Astrocyte of the spinal cord (primary cell): ENCODE data around the gene LAMB4.

Experiments used
- DNase-seq: peaks from one replicate; pipeline ENCODE4 v3.0.0; 2011; ENCODE audit warnings: low read depth, low spot score
- H3K4me3 ChIP-seq: 2 replicates; pipeline ENCODE4 v1.5.1; 2011; ENCODE audit warnings: low read depth, mild to moderate bottlenecking, low read length, moderate library complexity
- in situ Hi-C: cut with HindIII; loops from 2 replicates; pipeline ENCODE4 v1.10.0; 2017; ENCODE audit warnings: low sequenced_read_pairs
- TF ChIP-seq, protein P1 (sequence below): IDR thresholded peaks from 2 replicates; pipeline ENCODE4 v1.5.1; 2012; ENCODE audit warnings: low read depth, mild to moderate bottlenecking, low read length, inconsistent platforms

Gene LAMB4

GRCh38 chr7:108015740-108016139 lies 114.4 kb downstream of the LAMB4 start:
- H3K4me3 ChIP-seq = no peak overlapping the region
- in situ Hi-C loops = no loop called here
- TF ChIP-seq, protein P1, sequence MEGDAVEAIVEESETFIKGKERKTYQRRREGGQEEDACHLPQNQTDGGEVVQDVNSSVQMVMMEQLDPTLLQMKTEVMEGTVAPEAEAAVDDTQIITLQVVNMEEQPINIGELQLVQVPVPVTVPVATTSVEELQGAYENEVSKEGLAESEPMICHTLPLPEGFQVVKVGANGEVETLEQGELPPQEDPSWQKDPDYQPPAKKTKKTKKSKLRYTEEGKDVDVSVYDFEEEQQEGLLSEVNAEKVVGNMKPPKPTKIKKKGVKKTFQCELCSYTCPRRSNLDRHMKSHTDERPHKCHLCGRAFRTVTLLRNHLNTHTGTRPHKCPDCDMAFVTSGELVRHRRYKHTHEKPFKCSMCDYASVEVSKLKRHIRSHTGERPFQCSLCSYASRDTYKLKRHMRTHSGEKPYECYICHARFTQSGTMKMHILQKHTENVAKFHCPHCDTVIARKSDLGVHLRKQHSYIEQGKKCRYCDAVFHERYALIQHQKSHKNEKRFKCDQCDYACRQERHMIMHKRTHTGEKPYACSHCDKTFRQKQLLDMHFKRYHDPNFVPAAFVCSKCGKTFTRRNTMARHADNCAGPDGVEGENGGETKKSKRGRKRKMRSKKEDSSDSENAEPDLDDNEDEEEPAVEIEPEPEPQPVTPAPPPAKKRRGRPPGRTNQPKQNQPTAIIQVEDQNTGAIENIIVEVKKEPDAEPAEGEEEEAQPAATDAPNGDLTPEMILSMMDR = no peak
- DNase-seq = peak; percentile 41

GRCh38 chr7:108014747-108015682 lies 115.1 kb downstream of the LAMB4 start:
- TF ChIP-seq, protein P1 = no peak
- in situ Hi-C loops = no loop called here
- DNase-seq = peak; percentile 79

DNA sequence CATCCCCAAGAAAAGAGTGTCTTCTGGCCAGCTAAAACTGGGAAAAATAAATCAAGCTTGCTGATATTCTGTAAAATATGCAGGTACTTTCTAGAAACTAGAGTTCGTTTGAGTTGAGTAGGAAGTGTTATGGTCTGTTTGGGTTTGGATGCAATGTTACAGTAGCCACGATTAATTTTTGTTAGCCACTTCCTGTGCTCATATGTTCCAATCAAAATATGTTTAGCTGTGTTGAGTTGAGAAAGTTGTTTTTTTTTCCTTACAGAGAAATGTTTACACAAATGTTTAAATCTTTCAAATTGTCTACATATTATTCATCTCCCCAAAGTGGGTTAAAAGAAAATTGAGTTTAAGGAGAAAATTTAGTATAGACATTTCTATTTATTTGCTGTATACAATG lies 115.9 kb downstream of the LAMB4 start:
- in situ Hi-C loops = no loop called here
- TF ChIP-seq, protein P1 = no peak
- no peak overlapping the region for H3K4me3 ChIP-seq
- DNase-seq = peak; percentile 20

More at GRCh38 chr7:108014747-108015682, 115.1 kb downstream of the LAMB4 start:
- no peak overlapping the region for H3K4me3 ChIP-seq

DNA sequence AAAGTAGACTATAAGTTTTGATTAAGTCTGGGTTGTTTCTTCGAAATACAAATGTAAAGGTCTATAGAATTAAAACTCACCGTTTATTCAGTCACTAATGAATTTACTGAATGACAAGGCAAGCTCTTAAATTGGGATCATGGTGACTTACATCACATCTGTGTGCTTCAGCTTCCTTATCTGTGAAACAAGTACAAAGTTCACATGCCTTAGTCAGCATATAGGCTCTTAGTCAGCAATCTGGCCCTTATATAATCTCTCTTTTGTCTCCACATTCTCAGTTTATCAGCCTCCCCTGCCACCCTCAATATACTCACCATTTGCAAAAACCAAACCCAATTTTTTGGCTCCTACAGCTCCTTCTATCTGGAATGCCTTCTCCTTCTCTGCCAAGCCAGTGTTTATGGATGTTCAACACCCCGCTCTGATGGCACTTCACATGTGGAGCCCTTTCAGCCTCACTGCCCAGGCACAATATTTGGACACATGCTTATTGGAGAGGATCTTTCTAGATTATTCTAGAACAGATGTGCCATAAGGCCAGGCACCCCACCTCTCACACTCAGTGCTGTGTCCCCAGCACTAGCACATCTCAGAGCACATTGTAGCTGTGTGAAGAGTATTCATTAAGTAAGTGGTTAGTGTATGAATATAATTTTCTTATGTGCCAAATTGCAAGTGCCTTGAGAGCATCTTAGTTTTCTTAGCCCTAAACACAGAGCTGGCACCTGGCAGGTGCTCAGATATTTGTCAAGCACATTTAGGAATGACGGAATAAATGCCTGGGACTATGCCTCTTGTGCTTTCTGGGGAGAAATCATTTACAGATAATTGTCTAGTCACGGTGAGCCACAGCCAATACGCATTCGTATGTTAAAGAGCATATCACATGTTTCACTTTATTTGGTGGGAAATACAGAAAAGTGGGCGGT lies 117.4 kb downstream of the LAMB4 start:
- peak; percentile 25 for DNase-seq
- H3K4me3 ChIP-seq = no peak overlapping the region
- in situ Hi-C loops = no loop called here
- TF ChIP-seq, protein P1 = no peak

DNA sequence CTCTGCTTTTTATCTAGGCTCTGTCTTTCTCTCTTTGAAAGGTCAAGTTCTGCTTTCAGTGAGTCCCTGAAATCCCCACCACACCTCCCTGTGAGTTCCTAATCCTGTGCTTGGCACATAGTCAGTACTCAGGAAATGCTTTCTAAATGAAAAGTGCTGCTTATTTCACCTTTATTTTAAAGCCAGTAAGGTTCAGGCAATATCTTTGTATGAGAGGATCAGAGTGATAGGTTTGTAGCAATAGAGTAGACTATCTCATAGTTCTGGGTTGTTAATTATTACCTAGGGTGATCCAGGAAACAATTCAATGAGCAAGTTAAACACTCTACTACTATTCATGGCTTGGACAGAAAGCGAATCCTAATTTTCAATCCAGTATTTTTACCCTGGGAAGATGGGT lies 119.8 kb downstream of the LAMB4 start:
- H3K4me3 ChIP-seq = no peak overlapping the region
- in situ Hi-C loops = no loop called here
- TF ChIP-seq, protein P1 = no peak
- DNase-seq = no peak

GRCh38 chr7:108009873-108010272 lies 120.3 kb downstream of the LAMB4 start:
- DNase-seq = no peak
- in situ Hi-C loops = no loop called here
- no peak overlapping the region for H3K4me3 ChIP-seq
- TF ChIP-seq, protein P1 = no peak
